NT2/D1 (cell line): ENCODE results near the gene CMTM5.

Source experiments
- SUZ12 ChIP-seq: IDR thresholded peaks from 2 replicates; pipeline ENCODE4 v1.6.1; 2011; ENCODE audit not compliant: insufficient read length, insufficient read depth; ENCODE audit errors: extremely low read depth
- ZNF274 ChIP-seq: IDR thresholded peaks from 2 replicates; pipeline ENCODE4 v1.6.1; 2011; ENCODE audit warnings: mild to moderate bottlenecking, low read depth, low read length

- TF ChIP-seq ZNF274: no peak
- TF ChIP-seq SUZ12: no peak
Observed at GRCh38 chr14:23406725-23407355, 30.0 kb downstream of the CMTM5 start.
